Colonic mucosa (tissue), 4 donors: ENCODE data around the gene MRPS27. TPM values are rescaled to one million over a fixed set of nuclear protein-coding genes. Genes with fewer than 3 reads are reported as not detected.

Experiments
- DNase-seq: peaks from one replicate; pipeline ENCODE4 v3.0.0-alpha.2; 2020
- H3K27ac ChIP-seq: fragments of 200-600 bp; one replicate; pipeline ENCODE4 v1.8.0; 2021
- H3K27me3 ChIP-seq: fragments of 200-600 bp; one replicate; pipeline ENCODE4 v1.8.0; 2021
- H3K36me3 ChIP-seq: fragments of 200-600 bp; one replicate; pipeline ENCODE4 v1.8.0; 2021
- H3K4me1 ChIP-seq: fragments of 200-600 bp; one replicate; pipeline ENCODE4 v1.8.0; 2021; ENCODE audit warnings: mild to moderate bottlenecking
- H3K4me3 ChIP-seq: fragments of 200-600 bp; one replicate; pipeline ENCODE4 v1.8.0; 2021
- H3K9ac ChIP-seq, 2 donors: one replicate each; pipeline ENCODE4 v1.7.0; 2013; ENCODE audit warnings: control low read depth in 2 of 2, low read depth in 2 of 2, low read length in 2 of 2
- H3K9me3 ChIP-seq: fragments of 200-600 bp; one replicate; pipeline ENCODE4 v1.8.0; 2021
- intact Hi-C: fragments of 100-400 bp; cut with DNase I; formaldehyde crosslinking; loops from one replicate; pipeline ENCODE4 v1.14.1; 2022
- total RNA-seq, 2 donors: library from RNA; stranded (reverse); fragmentation: NEBNext Ultra II Directional in 1 of 2; extraction: Animal tissue kit (Norgen Biotek cat#: 25700) in 1 of 2; gene quantifications; one replicate each; pipeline ENCODE4 v1.2.1, GENCODE V29; 2021
- TF ChIP-seq, protein P1 (sequence below): fragments of 200-600 bp; IDR thresholded peaks from one replicate; pipeline ENCODE4 v1.8.0; 2022; ENCODE audit warnings: antibody characterized with exemption, mild to moderate bottlenecking
- donor health status: healthy.
- donor health status: DM: no; HTN: no; CAD: no.
- donor health status: DM: no; HTN: no; CAD: no.

The MRPS27 gene
- total RNA-seq, 2 donors from 2014 or later = 46.3 to 56.6 TPM

DNA sequence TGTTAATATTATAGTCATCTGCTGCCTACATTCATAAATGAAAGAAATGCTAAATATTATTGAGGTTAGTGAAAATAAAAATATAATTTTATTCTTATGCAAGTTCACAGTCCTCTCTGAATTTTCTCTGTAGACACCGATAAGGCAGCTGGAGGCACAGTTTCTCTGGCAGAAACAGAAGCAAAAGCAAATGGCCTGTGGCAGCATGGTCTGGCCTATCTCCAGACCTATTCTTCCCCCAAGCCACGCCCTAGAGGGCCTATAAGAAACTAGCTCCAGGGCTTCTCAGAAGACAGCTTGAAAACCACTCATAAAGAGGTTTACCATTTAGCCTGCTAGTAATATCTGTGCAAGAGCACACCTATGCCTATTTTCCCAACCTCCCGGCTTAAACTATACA is 28.4 kb downstream of the MRPS27 start:
- Histone ChIP-seq H3K9ac (no peak overlapping the region), H3K27ac (no peak overlapping the region), H3K36me3 (no peaks in the 10 kb centered on the region), H3K4me1 (no peaks in the 10 kb centered on the region), H3K4me3 (no peak overlapping the region), H3K9me3 (no peaks in the 10 kb centered on the region), H3K27me3 (no peaks in the 10 kb centered on the region)
- TF ChIP-seq, protein P1, sequence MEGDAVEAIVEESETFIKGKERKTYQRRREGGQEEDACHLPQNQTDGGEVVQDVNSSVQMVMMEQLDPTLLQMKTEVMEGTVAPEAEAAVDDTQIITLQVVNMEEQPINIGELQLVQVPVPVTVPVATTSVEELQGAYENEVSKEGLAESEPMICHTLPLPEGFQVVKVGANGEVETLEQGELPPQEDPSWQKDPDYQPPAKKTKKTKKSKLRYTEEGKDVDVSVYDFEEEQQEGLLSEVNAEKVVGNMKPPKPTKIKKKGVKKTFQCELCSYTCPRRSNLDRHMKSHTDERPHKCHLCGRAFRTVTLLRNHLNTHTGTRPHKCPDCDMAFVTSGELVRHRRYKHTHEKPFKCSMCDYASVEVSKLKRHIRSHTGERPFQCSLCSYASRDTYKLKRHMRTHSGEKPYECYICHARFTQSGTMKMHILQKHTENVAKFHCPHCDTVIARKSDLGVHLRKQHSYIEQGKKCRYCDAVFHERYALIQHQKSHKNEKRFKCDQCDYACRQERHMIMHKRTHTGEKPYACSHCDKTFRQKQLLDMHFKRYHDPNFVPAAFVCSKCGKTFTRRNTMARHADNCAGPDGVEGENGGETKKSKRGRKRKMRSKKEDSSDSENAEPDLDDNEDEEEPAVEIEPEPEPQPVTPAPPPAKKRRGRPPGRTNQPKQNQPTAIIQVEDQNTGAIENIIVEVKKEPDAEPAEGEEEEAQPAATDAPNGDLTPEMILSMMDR = no peak
- no peak for DNase-seq
- intact Hi-C loops = no loop called here

- no peak overlapping the region for H3K9ac ChIP-seq
- intact Hi-C loops = no loop called here
- H3K36me3 ChIP-seq = no peaks in the 10 kb centered on the region
- DNase-seq = no peak
- no peaks in the 10 kb centered on the region for H3K4me1 ChIP-seq
- no peaks in the 10 kb centered on the region for H3K27me3 ChIP-seq
- no peaks in the 10 kb centered on the region for H3K9me3 ChIP-seq
- TF ChIP-seq, protein P1 = no peak
- H3K4me3 ChIP-seq = no peak overlapping the region
- no peak overlapping the region for H3K27ac ChIP-seq
These were observed 29.5 kb downstream of the MRPS27 start for GRCh38 chr5:72290356-72291133.

DNA sequence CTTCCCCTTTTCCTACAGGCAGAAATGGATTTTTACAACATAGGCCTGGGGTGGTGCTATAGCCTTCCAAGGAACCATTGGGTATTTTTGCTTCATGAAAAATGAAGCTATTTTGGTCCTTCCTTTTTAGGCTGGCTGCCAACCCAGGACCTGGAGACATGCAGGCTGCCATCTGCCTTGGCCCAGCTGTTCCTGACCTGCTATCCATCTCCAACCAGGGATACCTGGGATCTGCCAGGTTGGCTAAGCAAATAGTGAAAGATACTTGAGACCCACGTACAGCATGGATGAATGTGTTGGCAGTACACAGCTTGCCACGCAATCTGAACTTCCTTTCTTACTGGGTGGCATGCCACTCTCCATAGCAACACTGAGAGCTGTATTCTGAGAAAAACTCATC is 31.1 kb downstream of the MRPS27 start:
- Histone ChIP-seq H3K9me3 (no peaks in the 10 kb centered on the region), H3K36me3 (no peaks in the 10 kb centered on the region), H3K27me3 (no peaks in the 10 kb centered on the region), H3K9ac (no peak overlapping the region), H3K4me1 (no peaks in the 10 kb centered on the region), H3K27ac (no peak overlapping the region), H3K4me3 (no peak overlapping the region)
- TF ChIP-seq, protein P1 = no peak
- intact Hi-C loops = no loop called here
- DNase-seq = no peak

GRCh38 chr5:72286798-72287197 is 33.2 kb downstream of the MRPS27 start:
- Histone ChIP-seq H3K27ac (no peak overlapping the region), H3K9ac (no peak overlapping the region), H3K27me3 (no peaks in the 10 kb centered on the region), H3K4me3 (no peak overlapping the region), H3K36me3 (no peaks in the 10 kb centered on the region), H3K9me3 (no peaks in the 10 kb centered on the region), H3K4me1 (no peaks in the 10 kb centered on the region)
- TF ChIP-seq, protein P1 = no peak
- DNase-seq = no peak
- intact Hi-C loops = no loop called here

DNA sequence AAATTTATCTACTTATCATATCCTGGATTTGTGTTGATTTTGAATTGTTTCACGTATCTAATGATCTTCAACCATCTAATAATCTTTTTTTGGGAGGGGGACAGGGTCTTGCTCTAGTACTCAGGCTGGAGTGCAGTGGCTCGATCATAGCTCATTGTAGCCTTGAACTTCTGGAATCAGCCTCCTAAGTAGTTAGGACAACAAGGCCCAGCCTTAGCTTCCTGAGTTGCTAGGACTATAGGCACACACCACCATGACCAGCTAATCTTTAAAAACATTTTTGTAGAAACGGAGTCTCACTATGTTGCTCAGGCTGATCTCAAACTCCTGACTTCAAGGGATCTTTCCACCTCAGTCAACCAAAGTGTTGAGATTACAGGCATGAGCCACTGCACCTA is 34.6 kb downstream of the MRPS27 start:
- Histone ChIP-seq H3K4me1 (no peaks in the 10 kb centered on the region), H3K9ac (no peak overlapping the region), H3K27ac (no peak overlapping the region), H3K27me3 (no peaks in the 10 kb centered on the region), H3K9me3 (no peaks in the 10 kb centered on the region), H3K4me3 (no peak overlapping the region), H3K36me3 (no peaks in the 10 kb centered on the region)
- TF ChIP-seq, protein P1 = no peak
- intact Hi-C loops = no loop called here
- DNase-seq = no peak
